GM18505 (cell line): Measurements from ENCODE around the gene PTPRB.

ENCODE experiments used
- ATAC-seq: cut with Tn5 transposase; IDR thresholded peaks from one replicate; pipeline ENCODE4 v1.9.1; 2021; ENCODE audit not compliant: unreplicated experiment
- POLR2A ChIP-seq: IDR thresholded peaks from 4 replicates; pipeline ENCODE4 v1.6.1; 2011; ENCODE audit warnings: borderline replicate concordance; ENCODE audit not compliant: insufficient read depth, insufficient read length; ENCODE audit errors: extremely low read depth

PTPRB gene

GRCh38 chr12:70659077-70659606, 21.9 kb upstream of the PTPRB start:
- no peak for ATAC-seq
- no peak for TF ChIP-seq POLR2A

DNA sequence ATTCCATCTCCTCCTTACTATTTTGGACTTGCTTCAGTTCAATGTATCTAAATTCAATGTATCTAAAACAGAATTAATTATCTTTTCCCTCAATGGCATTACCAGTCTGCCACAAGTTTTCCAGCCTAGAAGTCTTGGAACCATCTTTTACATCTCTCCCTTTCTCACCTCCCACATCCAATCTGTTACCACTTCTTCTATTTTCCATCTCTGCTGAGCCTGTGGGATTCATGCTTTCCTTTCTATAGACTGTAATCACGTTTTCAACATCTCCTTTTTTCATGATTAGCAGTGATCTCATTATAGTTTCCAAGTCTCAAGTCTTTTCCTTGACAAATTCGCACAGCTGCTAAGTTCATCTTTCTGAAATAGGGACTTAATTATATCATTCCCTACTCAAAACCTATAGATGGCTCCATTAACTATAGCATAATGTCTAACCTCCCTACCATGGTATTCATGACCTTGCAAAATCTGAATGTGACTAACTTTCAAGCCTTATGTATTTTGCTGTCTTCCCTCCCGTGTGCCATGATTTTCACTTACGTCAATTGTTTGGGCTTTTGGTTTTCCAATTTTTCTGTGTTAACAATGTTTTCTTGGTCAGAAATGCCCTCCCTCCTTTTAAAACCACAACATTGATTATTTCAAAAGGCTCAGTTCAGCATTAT, 20.5 kb upstream of the PTPRB start:
- no peak for TF ChIP-seq POLR2A
- ATAC-seq = no peak

DNA sequence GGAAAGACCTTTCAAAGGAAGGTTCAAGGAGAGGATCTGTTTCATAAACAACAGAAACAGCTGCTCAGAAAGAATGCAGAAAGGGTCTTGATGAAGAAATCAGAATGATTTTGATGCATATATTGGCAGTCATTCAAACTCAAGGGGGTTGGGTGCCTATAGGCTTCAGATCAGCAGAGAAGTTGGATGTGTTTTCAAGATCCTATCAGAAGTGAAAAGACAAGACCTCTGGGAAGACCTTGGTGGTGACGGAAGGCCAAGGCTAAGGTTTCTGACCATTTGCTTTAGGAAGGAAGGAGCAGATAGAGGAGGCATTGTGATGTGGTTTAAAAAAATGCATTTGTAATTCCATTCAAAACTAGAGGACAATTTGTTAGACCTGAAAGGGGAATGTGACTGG, 15.2 kb upstream of the PTPRB start:
- TF ChIP-seq POLR2A = no peak

GRCh38 chr12:70648831-70649230, 11.6 kb upstream of the PTPRB start:
- no peak for TF ChIP-seq POLR2A
- no peak for ATAC-seq

More for the DNA sequence above, 15.2 kb upstream of the PTPRB start:
- no peak for ATAC-seq

- no peak for ATAC-seq
- no peak for TF ChIP-seq POLR2A
Observed at GRCh38 chr12:70648191-70648590, 11.0 kb upstream of the PTPRB start.

DNA sequence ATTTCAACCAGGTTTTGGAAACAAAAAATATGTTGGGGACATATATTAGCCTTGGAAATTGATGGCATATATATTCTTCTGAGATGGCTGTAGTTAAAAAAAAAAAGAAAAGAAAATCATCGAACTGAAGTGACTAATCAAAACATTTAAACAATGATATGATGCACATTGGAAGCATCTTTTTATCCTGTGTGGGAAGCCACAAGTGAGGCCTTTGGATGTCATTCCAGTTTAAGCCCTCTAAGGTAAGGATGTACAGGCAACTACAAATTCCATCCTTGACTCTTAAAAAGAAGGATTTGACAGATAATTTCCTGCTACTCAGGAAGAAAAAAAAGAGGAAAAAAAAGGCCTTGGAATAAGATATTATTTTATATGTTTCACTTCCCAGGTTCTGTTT, 9.6 kb upstream of the PTPRB start:
- ATAC-seq = no peak

DNA sequence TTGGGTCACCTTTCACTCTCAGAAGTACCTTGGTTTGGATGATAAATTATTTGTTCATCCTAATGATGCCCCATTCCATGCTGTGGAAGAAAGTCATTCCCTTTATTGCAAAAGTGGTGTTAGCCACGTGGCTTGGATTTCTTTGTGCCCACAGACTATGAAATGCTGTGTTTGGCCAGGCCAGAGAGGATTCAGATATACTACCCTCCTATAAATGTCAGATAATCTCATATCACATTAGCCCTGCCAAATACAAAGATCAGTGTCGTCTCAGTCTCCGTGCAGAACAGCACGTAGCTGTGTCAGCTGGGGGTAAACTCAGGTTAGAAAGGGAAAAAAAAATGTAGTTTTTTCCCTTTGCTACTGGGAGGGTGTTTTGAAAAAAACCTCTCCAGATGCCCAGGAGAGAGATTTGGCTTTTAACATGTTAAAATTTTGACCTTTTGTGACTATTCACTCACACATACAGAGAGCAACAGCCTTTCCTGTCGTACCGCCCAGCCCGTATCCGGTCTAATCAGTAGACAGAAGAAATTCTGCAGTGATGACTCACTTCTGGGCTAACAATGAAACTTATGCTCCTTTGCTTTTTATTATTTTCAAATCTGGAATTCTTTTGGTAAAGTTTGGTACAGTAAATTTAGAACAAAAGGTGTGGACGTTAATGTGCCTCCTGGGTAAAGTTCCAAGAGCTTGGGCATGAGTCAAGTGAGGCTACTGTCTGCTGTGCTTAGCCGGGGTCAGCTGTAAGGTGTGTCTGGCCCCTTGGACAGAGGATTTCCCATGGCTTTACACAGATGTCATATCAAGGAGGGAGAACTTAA, 8.5 kb upstream of the PTPRB start:
- peak; percentile 85 for ATAC-seq
- no peak for TF ChIP-seq POLR2A

More for the DNA sequence above, 9.6 kb upstream of the PTPRB start:
- no peak for TF ChIP-seq POLR2A

- TF ChIP-seq POLR2A = no peak
- no peak for ATAC-seq
Observed at GRCh38 chr12:70644861-70645260, 7.6 kb upstream of the PTPRB start.

DNA sequence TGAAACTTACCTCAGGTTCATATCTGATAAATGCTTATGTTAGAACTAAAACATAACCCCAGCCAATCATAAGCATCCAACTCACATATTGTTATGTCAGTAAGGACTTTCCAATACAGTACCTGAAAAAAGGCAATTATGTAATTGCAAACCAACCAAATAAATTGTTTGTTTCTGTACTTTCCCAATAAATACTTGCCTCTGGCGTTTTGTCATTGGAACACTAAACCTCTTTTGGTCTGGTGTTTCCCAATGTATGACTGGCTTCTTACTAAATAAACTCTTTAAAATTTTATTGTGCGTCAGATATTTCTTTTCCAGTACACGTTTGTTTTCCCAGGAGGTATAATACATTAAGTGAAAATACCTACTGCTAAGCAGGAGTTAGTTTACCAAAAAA, 6.7 kb upstream of the PTPRB start:
- ATAC-seq = no peak
- TF ChIP-seq POLR2A = no peak

- ATAC-seq = no peak
- no peak for TF ChIP-seq POLR2A
Observed at GRCh38 chr12:70641691-70642090, 4.5 kb upstream of the PTPRB start.

GRCh38 chr12:70640901-70641300, 3.7 kb upstream of the PTPRB start:
- no peak for ATAC-seq
- TF ChIP-seq POLR2A = no peak

GRCh38 chr12:70639535-70639934, 2.3 kb upstream of the PTPRB start:
- ATAC-seq = no peak
- no peak for TF ChIP-seq POLR2A

DNA sequence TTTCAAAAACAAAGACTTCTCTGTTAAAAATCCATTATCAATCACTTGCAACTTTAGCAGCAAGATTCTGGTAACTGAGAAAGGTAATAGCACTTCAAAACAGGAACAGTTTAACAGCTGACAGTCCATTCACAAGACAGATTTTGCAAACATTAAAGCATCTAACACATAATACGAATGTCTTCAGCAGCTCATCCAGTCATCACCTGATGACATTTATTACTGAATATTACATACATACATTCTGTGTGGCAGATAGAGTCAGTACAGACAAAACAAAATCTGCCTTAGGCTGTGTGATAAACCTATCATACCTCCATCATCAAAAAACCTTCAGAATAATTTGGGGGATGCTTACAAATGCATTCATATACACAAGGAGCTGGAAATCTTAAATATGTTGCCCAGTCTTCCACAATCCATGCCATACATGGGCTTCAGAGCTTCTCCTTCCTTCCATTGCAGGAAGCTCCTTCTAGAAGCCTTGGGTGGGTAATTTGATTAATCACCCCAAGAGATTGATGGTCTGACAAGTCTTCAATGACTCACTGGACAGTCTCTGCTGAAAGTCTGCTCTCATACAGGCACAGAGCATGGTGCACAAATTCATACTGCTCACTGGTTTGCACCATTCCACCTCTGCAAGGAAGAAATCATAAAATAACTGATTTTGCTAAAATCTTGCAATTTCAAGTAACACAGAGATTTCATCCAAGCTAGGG, 1.6 kb upstream of the PTPRB start:
- TF ChIP-seq POLR2A = no peak

More for the DNA sequence above, 1.6 kb upstream of the PTPRB start:
- no peak for ATAC-seq
